HG03045 (cell line): Measurements from ENCODE around the gene TXNL1.
"Not testable (repeated sequence)": the region's sequence is repeated elsewhere in the genome, so short reads cannot be mapped to it uniquely, and the experiment has no call there.

Source experiments
- ATAC-seq: cut with Tn5 transposase; IDR thresholded peaks from one replicate; pipeline ENCODE4 v1.9.1; 2021; ENCODE audit warnings: mild to moderate bottlenecking, moderate library complexity; ENCODE audit not compliant: unreplicated experiment

The TXNL1 gene

DNA sequence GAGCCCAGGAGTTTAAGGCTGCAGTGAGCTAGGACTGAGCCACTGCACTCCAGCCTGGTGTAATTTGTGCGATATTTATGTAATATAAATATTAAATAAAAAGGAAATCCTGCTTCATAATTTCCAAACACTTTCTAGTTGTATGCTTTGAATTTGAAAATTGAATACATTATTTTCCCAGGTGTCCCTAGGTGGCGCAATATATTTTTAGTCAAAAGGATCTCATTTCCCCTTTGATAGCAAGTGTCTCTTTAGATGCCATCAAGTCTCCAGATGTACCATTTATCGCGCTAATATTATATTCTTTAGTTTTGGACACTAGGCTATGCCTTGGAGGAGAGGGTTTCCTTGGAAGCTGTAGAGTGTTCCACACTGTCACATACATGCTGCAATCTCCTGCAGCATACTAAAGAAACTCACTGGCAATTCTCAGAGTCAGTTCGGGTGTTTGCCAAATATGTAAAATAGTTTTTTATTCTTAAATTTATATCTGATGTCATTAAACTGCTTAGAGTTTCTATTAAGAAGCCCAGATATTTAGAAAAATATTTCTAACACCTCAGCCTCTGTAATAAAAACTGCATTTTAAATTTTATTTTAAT lies 7.1 kb upstream of the TXNL1 start:
- no peak for ATAC-seq

DNA sequence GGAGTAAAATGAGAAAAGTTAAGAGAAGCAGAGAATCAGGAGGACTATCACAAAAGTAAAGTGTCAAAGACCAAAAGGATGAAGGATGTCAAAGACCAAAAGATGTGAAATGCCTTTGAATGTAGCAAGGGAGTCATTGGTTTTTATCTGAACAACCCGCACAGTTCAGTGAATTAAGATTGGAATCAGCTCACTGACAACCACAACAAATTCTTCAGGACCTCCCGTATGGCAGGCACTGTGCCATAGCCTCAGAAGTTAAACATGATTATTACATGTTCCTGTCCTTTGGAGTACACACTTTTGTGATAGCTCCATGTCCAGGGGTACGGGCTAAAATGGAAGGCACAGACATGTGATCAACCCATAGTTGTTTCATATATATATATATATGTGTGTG lies 5.0 kb upstream of the TXNL1 start:
- ATAC-seq, result no peak

DNA sequence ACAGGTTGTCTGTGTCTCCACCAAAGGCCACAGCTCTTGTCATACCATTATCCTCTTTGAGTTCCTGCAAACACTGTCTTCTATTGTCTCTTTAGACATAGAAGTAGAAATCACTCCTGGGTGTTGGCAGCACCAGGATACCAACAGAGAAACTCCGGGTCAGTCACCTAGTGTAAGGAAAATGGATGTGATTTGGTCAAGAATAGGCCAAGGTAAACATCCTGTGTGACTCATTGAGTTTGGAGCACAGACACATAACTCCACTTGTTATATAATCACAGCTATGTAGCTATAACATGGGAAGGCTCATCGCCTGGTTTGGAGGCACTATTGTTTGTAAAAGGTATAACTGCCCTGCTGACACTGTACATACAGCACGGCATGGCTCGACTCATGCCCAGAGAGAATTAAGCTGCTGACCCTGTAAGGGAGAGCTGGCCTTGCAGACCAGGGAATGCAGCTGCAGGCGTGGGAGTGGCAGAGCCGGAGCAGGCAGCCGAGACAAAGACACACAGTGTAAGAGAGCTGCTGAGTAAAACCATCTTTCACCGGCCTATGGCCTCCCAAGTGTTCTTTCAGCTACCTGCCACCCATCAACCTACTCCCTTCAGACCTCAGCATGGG lies 3.4 kb upstream of the TXNL1 start:
- no peak for ATAC-seq

DNA sequence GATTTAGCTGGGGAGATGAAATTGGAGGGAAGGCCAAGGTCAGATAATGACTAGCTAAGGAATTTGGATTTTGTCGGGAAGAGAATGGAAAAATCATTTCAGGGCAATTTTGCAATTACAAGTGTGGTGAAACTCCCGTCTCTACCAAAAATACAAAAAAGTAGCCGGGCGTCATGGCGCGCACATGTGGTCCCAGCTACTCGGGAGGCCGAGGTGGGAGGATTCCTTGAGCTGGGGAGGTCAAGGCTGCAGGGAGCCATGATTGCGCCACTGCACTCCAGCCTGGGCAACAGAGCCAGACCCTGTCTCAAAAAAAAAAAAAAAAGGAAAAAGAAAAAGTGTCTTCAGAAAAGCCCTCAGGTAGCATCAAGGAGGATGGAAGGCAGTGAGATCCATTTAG lies 1.2 kb upstream of the TXNL1 start:
- no peak for ATAC-seq

DNA sequence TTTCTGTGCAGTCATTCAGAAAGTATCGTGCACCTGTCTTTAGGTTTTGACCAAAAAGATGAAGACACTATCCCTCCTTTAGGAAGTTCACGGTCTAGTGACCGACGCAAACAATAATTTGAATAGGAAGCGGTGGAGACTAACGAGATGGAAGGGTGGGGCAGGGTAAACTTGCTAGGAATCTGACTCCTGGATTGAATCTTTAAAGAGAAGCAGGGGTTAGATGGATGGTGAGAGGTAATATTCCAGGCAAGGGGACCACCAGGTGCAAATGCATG lies 651 bp upstream of the TXNL1 start:
- peak; percentile 0 for ATAC-seq

DNA sequence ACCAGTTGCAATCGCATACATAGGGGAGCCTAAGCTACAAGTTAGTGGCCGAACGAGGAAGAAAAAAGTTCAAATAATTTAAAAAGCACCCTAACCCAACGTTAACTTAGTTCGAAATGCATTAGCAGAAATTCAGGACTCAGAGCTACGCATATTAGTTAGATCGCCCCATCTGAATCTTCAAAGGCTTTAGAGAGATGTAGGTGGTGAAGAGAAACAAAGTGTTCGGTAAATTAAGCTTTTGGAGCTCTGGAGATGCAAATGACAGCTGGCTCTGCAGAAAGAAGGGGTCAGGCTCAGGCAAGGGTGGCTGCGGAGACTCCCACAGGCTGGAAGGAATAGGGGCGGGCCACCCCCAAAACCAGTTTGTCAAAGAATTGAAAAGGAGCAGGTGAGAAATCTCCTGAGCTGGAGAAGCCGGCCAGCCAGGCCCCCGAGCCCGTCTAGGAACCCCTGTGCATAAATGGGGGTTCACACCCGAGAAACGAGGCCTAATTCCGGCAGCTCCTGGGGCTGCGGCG lies 621 bp downstream of the TXNL1 start:
- ATAC-seq, result peak; percentile 27

DNA sequence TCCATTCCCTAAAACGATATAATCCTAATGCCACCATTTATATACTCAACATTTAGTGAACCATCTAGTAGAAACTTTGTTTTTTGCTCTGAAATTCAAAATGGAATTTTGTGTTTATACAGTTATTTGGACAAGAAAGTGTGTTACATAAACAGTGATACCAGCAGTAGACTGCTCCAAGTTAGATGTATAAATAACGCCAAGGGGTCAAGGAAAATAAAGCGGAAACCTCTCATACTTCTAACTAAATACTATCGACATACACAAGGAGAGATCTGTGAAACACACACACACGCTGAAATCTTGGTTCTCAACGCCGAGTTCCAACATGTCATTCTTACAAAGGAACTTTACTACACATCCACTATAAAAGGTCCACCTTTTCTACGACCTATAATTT lies 1.2 kb downstream of the TXNL1 start:
- no peak for ATAC-seq

DNA sequence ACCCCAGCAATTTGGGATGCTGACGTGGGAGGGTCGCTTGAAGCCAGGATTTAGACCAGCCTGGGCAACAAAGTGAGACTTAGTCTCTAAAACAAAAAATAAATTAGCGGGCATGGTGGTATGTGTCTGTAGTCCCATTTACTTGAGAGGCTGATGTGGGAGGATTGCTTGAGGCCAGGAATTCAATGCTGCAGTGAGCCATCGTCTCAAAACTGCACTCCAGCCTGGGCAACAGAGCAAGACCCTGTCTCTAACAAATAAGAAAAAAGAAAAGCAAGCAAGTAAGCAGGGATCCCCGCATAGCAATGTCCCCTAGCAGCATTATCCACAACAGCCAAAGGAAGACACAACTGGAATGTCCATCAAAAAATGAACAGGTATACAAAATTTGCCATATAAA lies 3.4 kb downstream of the TXNL1 start:
- ATAC-seq, result no peak

DNA sequence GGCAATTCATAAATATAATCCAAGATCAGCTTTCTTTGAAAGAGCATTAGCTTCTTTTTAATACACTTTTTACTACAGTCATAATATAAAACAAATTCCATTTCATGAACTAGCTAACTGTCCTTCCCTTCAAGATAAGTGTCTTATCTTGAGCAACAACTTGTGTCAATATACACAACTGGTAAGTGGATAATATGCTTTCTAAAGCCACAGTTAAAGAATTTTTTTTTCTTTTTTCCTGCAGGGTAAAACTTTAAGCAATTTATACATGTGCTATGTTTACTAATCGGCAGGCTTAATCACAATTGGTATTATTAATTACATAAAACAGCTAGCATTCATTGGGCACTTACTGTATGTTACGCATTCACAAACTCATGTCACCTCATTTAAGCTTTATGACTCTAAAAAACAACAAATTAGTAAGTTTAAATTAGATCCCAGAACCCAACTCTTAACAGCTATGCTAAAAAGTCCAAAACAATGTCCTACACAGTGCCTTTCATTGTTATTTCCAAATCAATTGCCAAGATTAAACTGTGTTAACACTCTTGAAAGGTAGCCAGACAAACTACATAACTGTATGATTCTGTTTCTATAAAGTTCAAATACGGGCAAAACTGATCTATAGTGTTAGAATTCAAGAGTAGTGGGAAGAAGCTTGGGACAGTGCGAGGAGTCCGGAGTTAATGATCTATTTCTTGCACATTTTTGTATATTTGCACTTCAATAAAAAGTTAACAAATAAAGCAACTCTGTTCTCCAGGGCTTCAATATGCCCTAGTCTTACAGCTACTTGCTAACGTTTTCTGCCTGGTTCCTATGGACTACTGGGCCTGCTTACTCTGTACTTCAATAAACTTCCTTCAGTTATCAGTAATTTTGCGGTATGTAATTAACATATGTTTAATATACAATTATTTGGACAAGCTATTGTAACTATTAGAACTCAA lies 6.0 kb downstream of the TXNL1 start:
- no peak for ATAC-seq

DNA sequence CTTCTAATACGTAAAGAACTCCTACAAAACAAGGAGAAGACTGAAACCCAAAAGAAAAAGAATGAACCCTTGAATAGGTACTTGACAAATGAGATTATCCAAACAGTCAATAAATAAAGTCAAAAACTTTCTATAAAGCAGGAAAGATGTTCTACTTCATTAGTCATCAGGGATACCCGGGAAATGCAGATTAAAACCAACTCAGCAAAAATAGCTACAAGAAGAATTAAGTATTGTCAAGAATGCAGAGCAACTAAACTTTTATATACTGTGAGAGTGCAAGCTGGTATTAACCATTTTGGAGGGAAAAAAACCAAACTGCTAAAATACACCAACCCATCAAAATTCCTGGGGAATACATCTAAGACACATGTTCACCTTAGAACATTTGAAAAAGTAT lies 10.4 kb downstream of the TXNL1 start:
- no peak for ATAC-seq

DNA sequence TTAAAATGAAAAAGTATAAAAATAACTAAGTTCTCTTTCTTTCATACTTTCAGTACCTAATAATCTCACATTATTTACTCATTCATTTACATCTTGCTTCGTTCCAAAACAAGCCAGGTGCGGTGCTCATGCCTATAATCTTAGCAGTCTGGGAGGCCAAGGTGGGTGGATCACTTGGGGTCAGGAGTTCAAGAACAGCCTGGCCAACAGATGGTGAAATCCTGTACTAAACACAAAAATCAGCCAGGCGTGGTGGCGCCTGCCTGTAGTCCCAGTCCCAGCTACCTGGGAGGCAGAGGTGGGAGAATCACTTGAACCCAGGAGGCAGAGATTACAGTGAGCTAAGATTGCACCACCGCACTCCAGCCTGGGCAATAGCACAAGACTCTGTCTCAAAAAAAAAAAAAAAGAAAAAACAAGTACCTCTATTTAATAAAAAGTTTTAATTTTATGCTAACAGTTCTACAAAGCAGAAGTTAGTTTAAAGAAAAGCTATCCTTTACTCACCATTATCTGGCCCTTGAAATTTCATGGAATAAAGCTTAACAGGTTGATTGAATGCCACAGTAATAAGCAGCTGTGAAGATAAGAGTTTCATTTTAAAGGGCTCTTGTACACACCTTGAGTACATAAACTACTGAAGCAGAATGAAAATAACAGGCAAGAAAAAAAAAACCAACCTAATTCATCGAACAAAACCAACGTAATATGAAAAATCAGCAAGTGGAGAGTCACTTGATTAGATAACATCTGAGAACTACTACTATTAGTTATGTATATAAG lies 22.5 kb downstream of the TXNL1 start:
- no peak for ATAC-seq

DNA sequence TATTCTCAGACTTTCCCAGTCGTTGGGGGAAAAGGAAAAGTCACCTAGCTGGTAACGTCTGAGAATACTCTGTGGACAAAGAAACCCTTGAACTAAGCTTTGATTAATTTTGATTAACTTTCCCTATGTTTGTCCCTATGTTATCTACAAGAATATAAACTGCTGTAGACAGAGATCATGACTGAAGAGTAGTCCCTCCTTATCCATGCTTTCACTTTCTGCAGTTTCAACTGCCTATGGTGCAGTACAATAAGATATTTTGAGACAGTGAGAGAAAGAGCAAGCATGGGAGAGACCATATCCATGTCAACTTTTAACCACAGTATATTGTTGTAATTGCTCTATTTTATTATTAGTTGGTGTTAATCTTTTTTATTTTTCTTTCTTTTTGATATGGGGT lies 31.8 kb downstream of the TXNL1 start:
- ATAC-seq, result no peak

DNA sequence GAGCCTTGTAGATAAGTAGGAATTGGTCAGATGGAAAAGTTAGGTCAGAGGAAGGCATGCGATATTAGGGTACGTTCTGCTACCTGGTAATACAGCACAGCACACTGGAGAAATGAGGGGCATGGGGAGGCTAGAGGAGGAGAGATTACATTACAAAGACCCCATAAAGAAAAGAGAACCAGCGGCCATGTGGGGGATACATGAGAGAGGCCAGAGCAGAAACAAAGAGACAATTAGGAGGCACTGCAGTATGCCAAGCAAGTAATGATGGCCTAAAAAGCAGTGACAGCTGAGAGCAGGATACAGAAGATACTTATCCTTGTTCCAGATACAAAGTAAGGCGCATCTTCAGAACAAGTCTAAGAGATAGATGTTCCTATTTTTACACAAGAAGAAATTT lies 40.0 kb downstream of the TXNL1 start:
- no peak for ATAC-seq

DNA sequence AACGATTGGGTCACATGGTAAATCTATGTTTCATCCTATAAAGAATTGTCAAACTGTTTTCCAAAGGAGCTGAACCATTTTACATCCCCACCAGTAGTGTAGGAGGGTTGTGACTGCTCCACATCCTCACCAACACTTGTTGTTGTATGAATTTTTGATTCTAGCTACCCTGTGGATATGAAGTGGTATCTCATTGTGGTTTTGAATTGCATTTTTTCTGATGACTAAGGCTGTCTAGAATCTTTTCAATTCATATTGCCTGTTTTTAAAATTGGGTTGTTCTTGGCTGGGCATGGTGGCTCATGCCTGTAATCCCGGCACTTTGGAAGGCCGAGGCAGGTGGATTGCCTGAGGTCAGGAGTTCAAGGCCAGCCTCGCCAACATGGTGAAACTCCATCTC lies 44.5 kb downstream of the TXNL1 start:
- ATAC-seq, result no peak

DNA sequence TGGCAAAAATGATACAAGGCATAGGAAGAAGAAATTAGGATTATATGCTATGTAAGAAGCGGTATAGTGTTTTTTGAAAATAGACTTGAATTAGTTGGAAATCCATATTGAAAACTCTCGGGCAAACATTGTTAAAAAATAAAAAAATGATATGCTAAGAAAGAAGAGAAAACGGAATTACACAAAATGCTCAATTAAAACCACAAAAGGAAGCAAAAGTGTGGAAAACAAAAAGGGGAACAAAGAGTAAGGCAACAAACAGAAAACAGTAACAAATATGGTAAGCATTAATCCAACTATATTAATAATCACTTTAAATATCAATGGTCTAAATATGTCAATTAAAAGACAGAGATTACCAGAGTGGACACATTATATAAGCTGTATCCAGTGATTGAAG lies 58.4 kb downstream of the TXNL1 start:
- ATAC-seq, result no peak

DNA sequence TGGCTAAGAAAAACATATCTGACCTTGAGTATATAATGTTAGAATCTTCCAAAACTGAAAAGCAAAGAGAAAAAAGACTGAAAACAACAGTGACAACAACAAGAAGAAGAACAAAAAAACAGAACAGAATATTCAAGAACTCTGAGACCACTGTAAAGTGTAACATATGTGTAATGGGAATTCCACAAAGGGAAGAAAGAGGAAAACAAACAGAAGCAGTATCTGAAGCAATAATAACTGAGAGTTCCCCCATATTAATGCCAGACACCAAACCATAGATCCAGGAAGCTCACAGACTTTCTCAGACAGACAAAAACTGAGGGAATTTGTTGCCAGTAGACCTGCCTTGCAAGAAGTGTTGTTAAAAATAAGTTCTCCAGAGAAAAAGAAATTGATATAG lies 58.9 kb downstream of the TXNL1 start:
- no peak for ATAC-seq

DNA sequence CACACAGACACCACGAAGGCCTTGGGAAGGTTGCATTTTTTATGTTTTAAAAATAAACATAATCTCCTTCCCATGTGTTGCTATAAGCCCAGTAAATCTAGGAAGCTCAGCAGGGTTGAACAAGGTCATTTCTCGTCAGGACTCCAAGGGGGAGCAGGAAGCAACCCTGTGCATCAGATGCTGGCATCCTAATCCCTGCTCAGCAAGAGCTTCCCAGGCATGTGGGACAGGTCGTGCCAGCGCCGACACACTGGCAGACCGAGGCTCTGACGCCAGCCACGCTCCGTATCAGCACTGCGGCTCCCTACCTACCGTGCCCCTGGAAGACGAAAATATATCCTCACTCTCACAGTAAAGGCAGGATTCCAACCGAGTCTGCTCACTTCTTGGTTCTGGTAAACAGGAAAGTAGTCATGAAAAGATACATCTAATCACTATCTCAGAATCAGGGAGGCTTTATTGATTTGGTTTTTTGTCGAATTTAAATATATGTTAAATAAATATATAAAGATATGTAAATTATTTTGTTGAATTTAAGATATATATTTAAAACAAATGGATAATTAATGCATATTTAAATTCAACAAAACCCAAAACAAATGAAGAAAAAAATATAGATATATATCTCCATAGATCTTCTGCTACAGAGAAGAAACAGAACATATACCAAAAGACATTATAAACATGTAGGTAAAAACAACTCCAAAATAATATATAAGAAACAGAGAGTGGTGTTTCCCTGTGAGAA lies 61.4 kb downstream of the TXNL1 start:
- ATAC-seq, result no peak

DNA sequence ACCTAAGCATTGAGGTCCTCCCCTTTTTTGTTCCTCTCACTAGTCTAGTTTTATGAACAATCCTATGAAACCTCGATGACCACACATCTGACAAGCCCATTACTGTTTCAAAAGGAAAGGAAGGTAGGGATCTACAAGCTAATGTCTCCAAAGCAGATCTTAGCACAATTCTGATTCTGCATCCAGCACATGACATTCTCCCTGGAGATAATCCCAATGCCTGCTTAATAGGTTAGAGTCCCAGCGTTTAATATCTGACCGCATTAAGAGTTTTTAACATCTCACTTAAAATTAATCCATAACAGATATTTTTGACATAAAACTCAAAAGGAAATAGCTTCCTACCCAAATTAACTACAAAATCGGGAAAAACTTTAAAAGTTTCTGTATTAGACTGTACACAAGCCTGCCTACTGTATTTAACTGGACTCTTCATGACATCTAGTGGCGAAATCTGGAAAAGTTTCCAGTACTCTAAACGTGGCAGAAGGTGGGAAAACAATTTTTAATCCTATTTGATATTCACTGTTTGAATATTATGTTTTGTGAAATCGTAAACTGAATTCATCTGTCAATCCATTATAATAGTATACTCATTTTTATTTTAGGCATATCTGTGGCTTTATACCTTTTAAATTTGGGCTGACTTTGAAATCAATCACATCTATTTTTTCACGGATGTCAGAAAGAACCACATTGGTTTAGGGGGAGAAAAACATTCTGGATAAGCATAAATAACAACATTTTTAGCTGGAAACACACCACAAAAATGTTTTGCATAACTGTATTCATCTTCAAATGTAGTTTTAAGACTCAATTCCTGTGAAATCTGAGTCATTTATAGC lies 62.4 kb downstream of the TXNL1 start:
- no peak for ATAC-seq

DNA sequence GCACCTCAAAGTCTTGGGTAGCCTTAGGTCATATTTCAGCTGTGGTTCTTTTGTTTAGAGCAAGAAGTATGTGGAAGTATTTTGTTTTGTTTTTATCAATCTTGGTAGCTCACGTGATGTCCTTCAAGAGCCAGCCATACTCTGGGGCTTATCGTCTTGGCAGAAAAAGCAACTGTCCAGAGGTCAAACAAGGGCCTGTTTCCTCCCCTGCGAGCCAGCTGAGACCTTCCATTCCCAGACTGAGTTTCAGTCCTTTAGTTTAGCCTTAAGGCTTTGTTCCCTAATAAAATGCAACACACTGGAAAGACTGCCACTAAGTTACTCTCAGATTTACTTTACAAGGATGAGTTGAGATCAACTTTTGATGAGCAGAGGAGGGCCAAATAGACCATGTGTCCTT lies 63.5 kb downstream of the TXNL1 start:
- ATAC-seq, result no peak

DNA sequence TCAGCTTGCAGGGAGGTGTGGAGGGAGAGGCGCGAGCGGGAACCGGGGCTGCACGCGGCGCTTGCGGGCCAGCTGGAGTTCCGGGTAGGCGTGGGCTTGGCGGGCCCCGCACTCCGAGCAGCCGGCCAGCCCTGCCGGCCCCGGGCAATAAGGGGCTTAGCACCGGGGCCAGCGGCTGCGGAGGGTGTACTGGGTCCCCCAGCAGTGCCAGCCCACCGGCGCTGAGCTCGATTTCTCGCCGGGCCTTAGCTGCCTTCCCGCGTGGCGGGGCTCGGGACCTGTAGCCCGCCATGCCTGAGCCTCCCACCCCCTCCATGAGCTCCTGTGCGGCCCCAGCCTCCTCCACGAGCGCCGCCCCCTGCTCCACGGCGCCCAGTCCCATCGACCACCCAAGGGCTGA lies 66.1 kb downstream of the TXNL1 start:
- ATAC-seq, result not testable (repeated sequence)
